GM12873 (cell line): ENCODE data around the gene MPPED2.

ENCODE experiments used
- CTCF ChIP-seq: IDR thresholded peaks from 2 replicates; pipeline ENCODE4 v1.5.1; 2012; ENCODE audit warnings: low read depth, mild to moderate bottlenecking, moderate library complexity, low read length, control low read depth; ENCODE audit not compliant: insufficient read depth; ENCODE audit errors: missing control alignments

The MPPED2 gene

GRCh38 chr11:30508594-30508993 lies 77.6 kb downstream of the MPPED2 start:
- no peak for TF ChIP-seq CTCF

- TF ChIP-seq CTCF: no peak
These were observed 80.5 kb downstream of the MPPED2 start for GRCh38 chr11:30505603-30506002.

- no peak for TF ChIP-seq CTCF
These were observed 81.7 kb downstream of the MPPED2 start for GRCh38 chr11:30504468-30504867.

GRCh38 chr11:30503156-30503555 lies 83.0 kb downstream of the MPPED2 start:
- no peak for TF ChIP-seq CTCF

GRCh38 chr11:30502305-30502704 lies 83.8 kb downstream of the MPPED2 start:
- no peak for TF ChIP-seq CTCF

- no peak for TF ChIP-seq CTCF
These were observed 84.4 kb downstream of the MPPED2 start for GRCh38 chr11:30501744-30502143.

- no peak for TF ChIP-seq CTCF
These were observed 86.2 kb downstream of the MPPED2 start for GRCh38 chr11:30499940-30500339.
